Neural cell (in vitro differentiated cells): Measurements from ENCODE around the gene SLC28A1.

Experiments used
- EZH2 ChIP-seq: fragments of 200-600, 300-800 bp; shearing (Covaris generic), sonication (generic); IDR thresholded peaks from 2 replicates; pipeline ENCODE4 v1.6.1; 2014; ENCODE audit warnings: antibody characterized with exemption, low read length, borderline replicate concordance, mild to moderate bottlenecking; ENCODE audit not compliant: insufficient read depth, poor library complexity, severe bottlenecking
- MXI1 ChIP-seq: fragments of 450-650 bp; conservative IDR thresholded peaks from 2 replicates; pipeline ENCODE4 v1.6.1; 2014; ENCODE audit warnings: antibody characterized with exemption, mild to moderate bottlenecking; ENCODE audit not compliant: poor library complexity, severe bottlenecking
- RAD21 ChIP-seq: fragments of 450-650 bp; conservative IDR thresholded peaks from 2 replicates; pipeline ENCODE4 v1.6.1; 2014; ENCODE audit warnings: antibody characterized with exemption, mild to moderate bottlenecking, moderate library complexity
- SMC3 ChIP-seq: fragments of 450-650 bp; conservative IDR thresholded peaks from 2 replicates; pipeline ENCODE4 v1.6.1; 2014; ENCODE audit warnings: antibody characterized with exemption, mild to moderate bottlenecking, moderate library complexity; ENCODE audit not compliant: poor library complexity
- TAF1 ChIP-seq: IDR thresholded peaks from 2 replicates; pipeline ENCODE4 v1.6.1; 2012; ENCODE audit warnings: low read depth
- TF ChIP-seq, protein P1 (sequence below): IDR thresholded peaks from 2 replicates; pipeline ENCODE4 v1.6.1; 2012; ENCODE audit warnings: borderline replicate concordance
- TF ChIP-seq, protein P2 (sequence below): fragments of 450-650 bp; IDR thresholded peaks from 2 replicates; pipeline ENCODE4 v1.5.1; 2014; ENCODE audit warnings: antibody characterized with exemption, mild to moderate bottlenecking, moderate library complexity; ENCODE audit not compliant: poor library complexity, severe bottlenecking

DNA sequence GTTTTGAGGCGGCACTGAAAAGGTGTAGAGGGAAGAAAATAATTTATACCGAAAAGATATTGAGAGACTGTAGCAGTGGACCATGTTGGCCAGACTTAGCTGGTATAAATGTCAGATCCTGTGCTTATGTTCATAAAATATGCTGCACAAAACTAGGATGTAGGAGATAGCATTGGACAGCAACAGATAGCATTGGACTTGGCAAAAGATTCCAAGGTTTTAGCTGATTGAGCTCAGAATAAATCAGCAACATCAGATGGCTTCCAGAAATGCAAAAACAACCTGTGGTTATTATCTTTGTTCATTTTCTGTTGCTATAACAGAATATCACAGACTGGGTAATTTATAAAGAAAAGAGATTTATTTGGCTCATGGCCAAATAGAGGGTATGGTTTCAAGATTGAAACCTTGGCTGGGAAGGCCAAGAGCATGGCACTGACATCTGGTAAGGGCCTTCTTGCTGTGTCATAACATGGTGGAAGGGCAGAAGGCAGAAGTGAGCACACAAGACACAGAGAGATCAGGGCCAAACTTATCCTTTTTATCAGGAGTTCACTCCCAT lies 34.7 kb downstream of the SLC28A1 start:
- TF ChIP-seq EZH2 (no peak), SMC3 (no peak), RAD21 (no peak), TAF1 (no peak), MXI1 (no peak)
- TF ChIP-seq, protein P1, sequence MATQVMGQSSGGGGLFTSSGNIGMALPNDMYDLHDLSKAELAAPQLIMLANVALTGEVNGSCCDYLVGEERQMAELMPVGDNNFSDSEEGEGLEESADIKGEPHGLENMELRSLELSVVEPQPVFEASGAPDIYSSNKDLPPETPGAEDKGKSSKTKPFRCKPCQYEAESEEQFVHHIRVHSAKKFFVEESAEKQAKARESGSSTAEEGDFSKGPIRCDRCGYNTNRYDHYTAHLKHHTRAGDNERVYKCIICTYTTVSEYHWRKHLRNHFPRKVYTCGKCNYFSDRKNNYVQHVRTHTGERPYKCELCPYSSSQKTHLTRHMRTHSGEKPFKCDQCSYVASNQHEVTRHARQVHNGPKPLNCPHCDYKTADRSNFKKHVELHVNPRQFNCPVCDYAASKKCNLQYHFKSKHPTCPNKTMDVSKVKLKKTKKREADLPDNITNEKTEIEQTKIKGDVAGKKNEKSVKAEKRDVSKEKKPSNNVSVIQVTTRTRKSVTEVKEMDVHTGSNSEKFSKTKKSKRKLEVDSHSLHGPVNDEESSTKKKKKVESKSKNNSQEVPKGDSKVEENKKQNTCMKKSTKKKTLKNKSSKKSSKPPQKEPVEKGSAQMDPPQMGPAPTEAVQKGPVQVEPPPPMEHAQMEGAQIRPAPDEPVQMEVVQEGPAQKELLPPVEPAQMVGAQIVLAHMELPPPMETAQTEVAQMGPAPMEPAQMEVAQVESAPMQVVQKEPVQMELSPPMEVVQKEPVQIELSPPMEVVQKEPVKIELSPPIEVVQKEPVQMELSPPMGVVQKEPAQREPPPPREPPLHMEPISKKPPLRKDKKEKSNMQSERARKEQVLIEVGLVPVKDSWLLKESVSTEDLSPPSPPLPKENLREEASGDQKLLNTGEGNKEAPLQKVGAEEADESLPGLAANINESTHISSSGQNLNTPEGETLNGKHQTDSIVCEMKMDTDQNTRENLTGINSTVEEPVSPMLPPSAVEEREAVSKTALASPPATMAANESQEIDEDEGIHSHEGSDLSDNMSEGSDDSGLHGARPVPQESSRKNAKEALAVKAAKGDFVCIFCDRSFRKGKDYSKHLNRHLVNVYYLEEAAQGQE, result no peak
- TF ChIP-seq, protein P2, sequence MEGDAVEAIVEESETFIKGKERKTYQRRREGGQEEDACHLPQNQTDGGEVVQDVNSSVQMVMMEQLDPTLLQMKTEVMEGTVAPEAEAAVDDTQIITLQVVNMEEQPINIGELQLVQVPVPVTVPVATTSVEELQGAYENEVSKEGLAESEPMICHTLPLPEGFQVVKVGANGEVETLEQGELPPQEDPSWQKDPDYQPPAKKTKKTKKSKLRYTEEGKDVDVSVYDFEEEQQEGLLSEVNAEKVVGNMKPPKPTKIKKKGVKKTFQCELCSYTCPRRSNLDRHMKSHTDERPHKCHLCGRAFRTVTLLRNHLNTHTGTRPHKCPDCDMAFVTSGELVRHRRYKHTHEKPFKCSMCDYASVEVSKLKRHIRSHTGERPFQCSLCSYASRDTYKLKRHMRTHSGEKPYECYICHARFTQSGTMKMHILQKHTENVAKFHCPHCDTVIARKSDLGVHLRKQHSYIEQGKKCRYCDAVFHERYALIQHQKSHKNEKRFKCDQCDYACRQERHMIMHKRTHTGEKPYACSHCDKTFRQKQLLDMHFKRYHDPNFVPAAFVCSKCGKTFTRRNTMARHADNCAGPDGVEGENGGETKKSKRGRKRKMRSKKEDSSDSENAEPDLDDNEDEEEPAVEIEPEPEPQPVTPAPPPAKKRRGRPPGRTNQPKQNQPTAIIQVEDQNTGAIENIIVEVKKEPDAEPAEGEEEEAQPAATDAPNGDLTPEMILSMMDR, result no peak
